Stimulated activated CD8-positive, alpha-beta memory T cell treated with anti-CD3 and anti-CD28 coated beads, Interleukin-12 subunit alpha, Interleukin-12 subunit beta, amount 100 ng/mL, for 24 hours (primary cell): ENCODE measurements around the gene RBP5.

Source experiments
- DNase-seq: peaks from one replicate; pipeline ENCODE4 v3.0.0-alpha.2; 2020; ENCODE audit errors: extremely low read depth

Gene RBP5

DNA sequence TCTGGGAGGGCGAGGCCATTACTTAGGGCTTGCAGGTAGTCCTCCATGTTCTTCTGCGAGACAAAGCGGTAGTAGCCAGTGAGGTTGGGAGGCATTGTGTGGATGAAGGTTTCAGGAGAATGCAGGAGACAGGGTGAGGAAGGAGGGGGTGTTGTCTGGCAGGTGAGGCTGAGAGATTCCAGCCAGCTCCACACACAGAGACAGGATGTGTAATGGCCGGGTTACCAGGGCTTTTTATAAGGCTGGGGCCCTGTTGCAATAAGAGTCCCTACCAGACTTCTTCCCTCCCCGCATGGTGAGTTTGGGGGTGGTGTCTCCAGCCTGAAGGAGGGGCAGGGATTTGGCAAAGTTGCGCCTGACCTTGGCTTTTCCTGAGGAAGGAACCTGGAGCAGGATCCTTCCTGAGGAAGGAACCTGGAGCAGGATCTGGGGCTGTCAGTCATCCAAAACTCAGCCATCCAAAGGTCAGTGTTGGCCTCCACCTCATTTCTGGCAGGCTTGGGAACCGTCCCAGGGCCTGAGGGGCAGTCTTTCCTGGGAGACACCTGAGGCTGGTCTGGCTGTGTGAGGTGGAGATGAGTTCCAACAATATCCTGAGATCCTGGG, at the start of gene RBP5:
Gene RBP5, minus strand, starts transcription at position 209 of the 606 bp plus-strand sequence. Its CDS starts 114 bp downstream, at position 95.
- no peak for DNase-seq

DNA sequence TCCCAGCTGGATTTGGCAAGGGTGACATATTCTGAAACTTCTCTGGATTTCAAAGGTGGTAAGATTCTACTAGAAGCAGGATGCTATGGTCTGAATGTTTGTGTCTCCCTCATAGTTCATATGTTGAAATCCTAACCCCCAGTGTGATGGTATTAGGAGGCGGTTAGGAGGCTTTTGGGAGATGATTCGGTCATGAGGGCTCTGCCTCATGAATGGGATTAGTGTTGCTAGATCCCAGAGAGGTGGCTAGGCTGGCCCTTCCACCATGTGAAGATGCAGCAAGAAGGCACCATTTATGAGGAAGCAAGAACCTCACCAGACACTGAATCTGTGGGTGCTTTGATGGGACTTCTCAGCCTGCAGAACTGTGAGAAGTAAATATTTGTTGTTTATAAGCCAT, 49.8 kb upstream of the RBP5 start:
- DNase-seq: no peak

- no peak for DNase-seq
These were observed 47.9 kb upstream of the RBP5 start for GRCh38 chr12:7176595-7176994.

- DNase-seq: no peak
These were observed 46.8 kb upstream of the RBP5 start for GRCh38 chr12:7175493-7175892.

GRCh38 chr12:7171854-7172253, 43.2 kb upstream of the RBP5 start:
- DNase-seq: no peak

- no peak for DNase-seq
These were observed 41.3 kb upstream of the RBP5 start for GRCh38 chr12:7169951-7170350.

DNA sequence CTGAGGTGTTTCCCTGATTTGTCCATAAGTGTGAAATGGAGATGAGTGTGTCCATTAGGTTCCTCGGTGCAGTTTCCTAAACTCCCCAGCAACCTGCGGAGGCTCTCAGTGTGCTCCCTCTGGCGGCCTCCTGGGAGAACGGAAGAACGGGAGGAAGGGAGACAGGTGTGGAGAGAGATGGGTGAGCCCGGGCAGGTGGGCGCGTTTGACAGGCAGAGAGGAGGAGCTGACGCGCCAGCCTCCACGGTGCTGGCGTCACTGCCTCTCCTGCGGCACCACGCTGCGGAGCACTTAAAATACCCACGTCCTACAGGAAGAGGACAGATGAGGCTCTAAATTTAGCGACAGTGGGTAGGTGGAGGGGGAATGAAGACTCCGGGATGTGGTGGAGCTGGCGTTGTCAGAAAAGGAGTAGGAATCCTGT, 34.0 kb upstream of the RBP5 start:
- no peak for DNase-seq

- no peak for DNase-seq
These were observed 33.1 kb upstream of the RBP5 start for GRCh38 chr12:7161811-7162210.

DNA sequence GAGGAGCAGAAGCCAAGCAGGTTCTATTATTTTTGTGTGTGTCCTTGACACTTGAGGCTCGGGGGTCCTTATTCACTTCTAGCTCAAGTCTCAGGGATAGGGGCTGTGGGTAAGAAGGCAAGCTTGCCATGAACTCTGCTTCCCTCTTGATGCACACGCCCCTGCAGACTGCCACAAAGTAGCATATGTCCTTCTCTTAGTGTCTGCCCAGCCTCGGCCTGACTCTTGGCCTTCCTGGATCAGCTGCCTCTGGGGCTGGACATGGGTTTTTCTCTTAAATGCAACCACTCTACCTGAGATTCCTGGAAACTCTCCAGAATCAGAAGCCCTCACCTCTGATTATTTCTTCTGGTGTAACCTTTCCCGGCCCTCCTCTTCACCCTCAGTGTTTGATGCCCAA, 32.6 kb upstream of the RBP5 start:
- no peak for DNase-seq

- DNase-seq: no peak
These were observed 31.5 kb upstream of the RBP5 start for GRCh38 chr12:7160183-7160582.

DNA sequence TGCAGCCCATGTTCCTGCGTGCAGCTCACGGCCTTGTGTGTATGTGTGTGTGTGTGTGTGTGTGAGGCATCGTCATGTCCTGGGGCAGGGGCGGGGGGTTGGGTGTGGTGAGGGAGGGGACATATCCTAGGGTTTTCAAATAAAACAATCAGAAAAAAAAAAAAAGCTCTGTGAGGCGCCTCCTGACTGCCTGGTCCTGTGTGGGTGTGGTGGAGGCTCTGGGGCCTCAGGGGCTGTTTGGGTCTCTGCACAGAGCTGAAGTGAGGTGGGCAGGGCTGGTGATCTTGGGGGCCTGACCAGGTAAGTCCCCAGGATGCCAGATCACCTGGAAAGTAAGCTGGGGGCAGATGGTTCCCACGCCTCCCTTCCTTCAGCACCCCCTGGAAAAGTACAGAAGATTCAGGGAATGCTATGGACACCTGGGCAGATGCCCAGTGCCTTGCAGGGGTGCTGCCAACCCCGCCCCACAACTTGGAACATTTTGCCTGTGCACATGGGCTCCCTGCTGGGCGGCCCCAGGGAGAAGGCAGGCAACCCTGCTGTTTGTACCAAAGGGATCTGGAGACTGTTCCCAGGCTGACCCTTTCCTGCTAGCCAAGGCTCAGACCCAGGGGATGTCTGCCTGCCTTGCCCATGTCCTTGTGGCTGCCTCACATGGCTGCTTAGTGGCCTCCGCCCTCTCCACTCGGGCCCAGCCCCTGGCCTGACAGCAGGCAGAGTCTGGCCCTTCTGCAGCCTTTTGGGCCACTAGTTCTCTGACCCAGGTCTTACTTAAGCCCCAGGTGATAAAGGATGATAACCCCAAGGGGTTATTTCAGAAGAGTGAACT, 30.3 kb upstream of the RBP5 start:
- DNase-seq: no peak

GRCh38 chr12:7157391-7157790, 28.7 kb upstream of the RBP5 start:
- no peak for DNase-seq

DNA sequence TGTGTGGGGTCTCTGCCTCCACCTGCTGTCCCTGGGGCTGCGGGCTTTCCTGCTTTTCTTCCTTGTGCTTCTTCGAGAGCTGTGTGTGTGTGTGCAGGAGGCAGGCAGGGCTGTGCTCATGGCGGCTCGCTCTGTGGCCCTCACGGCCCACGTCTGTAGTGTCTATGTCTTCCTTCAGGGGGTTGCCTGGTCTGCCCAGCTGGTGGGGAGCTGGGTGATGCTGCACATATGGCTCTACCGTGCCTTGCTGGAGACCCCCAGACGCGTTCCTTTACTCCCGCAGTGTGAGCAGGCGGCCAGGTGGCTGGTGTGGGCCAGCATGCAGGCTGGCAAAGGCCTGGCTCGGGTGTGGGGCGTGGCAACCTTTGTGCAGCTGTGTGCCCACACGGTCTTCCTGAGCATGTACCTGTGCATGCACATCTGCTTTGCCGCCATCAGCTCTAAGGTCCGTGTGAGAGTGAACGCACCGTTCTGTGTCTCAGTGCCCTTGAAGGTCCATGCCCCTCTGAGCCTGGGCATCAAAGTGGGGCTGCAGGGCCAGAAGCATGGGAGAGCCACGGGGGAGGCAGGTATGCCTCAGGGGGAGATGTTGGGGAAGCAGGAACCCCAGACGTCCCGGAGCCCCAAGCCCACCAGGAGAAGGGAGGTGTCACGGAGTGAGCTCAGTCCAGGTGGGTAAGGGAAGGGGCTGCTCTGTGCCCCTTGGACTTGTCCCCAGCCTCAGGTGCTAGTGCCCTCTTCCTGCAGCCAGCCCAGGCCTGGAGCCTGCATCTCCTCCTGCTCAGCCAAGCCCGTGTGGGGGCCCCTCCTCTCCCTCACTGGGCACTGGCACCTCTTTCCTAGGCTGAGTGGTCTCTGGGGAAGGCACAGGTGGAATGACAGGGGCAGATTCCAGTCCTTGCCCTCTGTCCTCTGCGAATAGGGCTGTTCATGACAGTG, 27.8 kb upstream of the RBP5 start:
- no peak for DNase-seq

GRCh38 chr12:7155471-7156034, 26.9 kb upstream of the RBP5 start:
- no peak for DNase-seq

DNA sequence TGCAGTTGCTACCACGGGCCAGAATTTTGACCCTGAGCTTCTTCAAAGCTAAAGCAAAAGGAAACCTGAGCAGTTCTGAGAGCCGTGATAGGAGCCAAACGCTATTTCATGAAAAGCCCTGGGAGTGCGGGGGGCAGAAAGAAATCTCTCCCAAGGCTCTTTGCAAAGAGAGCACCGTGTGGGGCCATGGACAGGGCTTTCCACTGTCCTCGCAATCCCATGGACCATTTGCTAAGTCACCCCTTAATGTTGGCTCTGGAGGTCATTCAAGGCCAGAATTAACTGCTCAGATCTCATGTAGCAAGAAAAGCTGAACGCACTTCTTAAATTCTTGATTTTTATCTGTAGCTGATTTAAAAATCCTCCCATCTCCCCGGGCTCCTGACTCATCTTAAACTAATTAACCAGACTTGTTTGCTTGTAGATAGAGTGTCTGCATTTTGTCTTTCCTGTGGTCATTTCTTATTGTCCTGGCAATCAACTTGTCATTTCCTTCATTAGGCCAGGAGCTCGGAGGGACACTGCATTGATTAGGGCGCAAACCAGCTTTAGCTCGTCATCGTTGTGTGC, 26.3 kb upstream of the RBP5 start:
- DNase-seq: no peak

DNA sequence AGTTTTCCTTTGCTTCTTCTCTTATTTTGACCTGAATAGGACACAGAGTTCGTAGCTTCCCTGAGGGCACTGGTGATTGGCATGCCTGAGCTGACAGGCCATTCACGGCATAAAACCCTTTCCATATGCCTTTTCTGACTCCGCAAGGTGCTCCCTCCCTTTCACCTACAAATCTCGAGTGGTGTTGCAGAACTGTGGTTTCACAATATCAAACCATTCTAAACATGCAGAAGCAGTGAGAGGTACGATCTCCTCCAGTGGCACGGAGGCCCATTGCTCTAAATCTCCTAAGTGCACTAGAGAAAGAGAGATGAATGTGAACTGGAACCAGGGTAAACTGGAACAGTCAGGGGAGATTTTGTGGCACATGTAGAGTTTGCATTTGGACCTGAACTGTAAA, 25.4 kb upstream of the RBP5 start:
- no peak for DNase-seq

DNA sequence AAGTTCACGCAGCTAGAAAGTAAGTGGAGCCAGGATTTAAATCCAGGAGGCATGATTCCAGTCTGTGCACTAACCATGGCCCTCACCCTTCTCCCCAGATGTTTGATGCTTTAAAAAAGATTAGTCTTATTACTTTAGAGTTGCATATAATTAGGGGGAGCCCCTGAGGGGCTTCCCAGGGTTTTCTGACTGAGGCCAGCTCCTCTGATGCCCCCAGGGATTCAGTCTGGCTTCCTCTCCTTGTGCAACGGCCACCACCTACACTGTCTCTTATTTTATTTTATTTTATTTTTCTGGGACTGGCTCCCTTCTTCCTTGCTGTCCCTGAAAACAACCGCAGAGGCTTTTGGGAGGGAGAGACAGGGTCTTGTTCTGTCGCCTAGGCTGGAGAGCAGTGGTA, 24.1 kb upstream of the RBP5 start:
- no peak for DNase-seq

- no peak for DNase-seq
These were observed 22.8 kb upstream of the RBP5 start for GRCh38 chr12:7151532-7151931.

GRCh38 chr12:7150841-7151240, 22.2 kb upstream of the RBP5 start:
- no peak for DNase-seq

GRCh38 chr12:7150356-7150755, 21.7 kb upstream of the RBP5 start:
- DNase-seq: no peak

DNA sequence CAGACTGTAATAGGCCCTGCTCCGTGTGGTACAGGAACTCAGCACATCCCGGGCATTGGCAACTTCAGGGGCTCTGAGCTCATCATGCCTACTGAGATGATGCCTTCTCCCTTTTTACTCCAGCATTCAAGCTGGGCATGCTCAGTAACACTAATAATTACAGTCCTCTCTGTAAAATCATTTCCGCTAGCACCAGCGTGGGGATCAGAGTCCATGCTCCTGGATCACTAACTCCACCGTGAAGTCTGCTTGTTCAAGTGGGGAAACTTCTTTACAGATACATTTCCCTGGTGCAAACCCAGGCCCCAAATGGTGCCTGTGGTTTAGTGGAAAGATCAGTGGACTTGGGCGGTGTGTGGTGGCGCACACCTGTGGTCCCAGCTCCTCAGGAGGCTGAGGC, 18.2 kb upstream of the RBP5 start:
- DNase-seq: no peak

- no peak for DNase-seq
These were observed 17.5 kb upstream of the RBP5 start for GRCh38 chr12:7146228-7146627.
